ENCODE data around the gene ADGRG6.
A peak's percentile ranks its signal among the peaks of the same experiment; 100 is the strongest.

The ADGRG6 gene

GRCh38 chr6:142372348-142372747 is 70.5 kb downstream of the ADGRG6 start:
- TF ChIP-seq PBX3 (CRISPR knock-in tag; IDR thresholded peaks at IDR 0.05), result no peak
- peak; percentile 100 for TF ChIP-seq SCRT2 (tag by site-specific recombination; IDR thresholded peaks at IDR 0.05)
- peak; percentile 26; the same call in 1 of the 2 replicates for TF ChIP-seq SP3 (tag by site-specific recombination; IDR thresholded peaks at IDR 0.05)
- TF ChIP-seq ZBTB48 (tag by site-specific recombination; IDR thresholded peaks at IDR 0.05), result peak; percentile 75
- no peak for TF ChIP-seq ZNF292 (tag by site-specific recombination; IDR thresholded peaks at IDR 0.05; ENCODE audit: borderline replicate concordance, low read depth)
- TF ChIP-seq ZBTB11 (tag by site-specific recombination; conservative IDR thresholded peaks at IDR 0.05; ENCODE audit: low read depth), result no peak
- no peak for TF ChIP-seq ZNF148 (tag by site-specific recombination; IDR thresholded peaks at IDR 0.05; ENCODE audit: borderline replicate concordance)
- no peak for TF ChIP-seq ZBTB21 (tag by site-specific recombination; IDR thresholded peaks at IDR 0.05)
- peak; percentile 39; the same call in 1 of the 2 replicates for TF ChIP-seq ATF2 (tag by site-specific recombination; IDR thresholded peaks at IDR 0.05; ENCODE audit: low read depth)
- peak; percentile 96 for TF ChIP-seq SCRT1 (tag by site-specific recombination; IDR thresholded peaks at IDR 0.05; ENCODE audit: borderline replicate concordance)
- no peak for TF ChIP-seq KLF8 (tag by site-specific recombination; IDR thresholded peaks at IDR 0.05)
- 0 out of 2 replicates have a peak, but pooled peaks have one; percentile 27 for TF ChIP-seq PRDM10 (tag by site-specific recombination; IDR thresholded peaks at IDR 0.05)
- no peak for TF ChIP-seq ZBTB1 (tag by site-specific recombination; IDR thresholded peaks at IDR 0.05)
- peak; percentile 57; the same call in 1 of the 2 replicates for TF ChIP-seq ZNF366 (tag by site-specific recombination; conservative IDR thresholded peaks at IDR 0.05)
- TF ChIP-seq ZNF335 (tag by site-specific recombination; conservative IDR thresholded peaks at IDR 0.05), result no peak
- TF ChIP-seq ZNF221 (tag by site-specific recombination; IDR thresholded peaks at IDR 0.05; ENCODE audit: borderline replicate concordance), result no peak
- TF ChIP-seq PRDM1 (tag by site-specific recombination; IDR thresholded peaks at IDR 0.05), result 0 out of 2 replicates have a peak, but pooled peaks have one; percentile 25
- no peak for TF ChIP-seq ZNF677 (tag by site-specific recombination; IDR thresholded peaks at IDR 0.05)
- TF ChIP-seq ZNF112 (tag by site-specific recombination; IDR thresholded peaks at IDR 0.05), result no peak
- no peak for TF ChIP-seq CTCF (tag by site-specific recombination; IDR thresholded peaks at IDR 0.05)
- Histone ChIP-seq H3K4me3 (ENCODE audit: low read depth, low read length) (no peak overlapping the region), H3K9me3 (ENCODE audit: control insufficient read depth, insufficient read depth, low read depth, low read length) (no peaks in the 10 kb centered on the region), H3K36me3 (ENCODE audit: control insufficient read depth in 2 of 2, insufficient read depth in 1 of 2, low read length in 2 of 2) (no peaks in the 10 kb centered on the region), H3K27ac (ENCODE audit: extremely low read depth, low read depth, low read length) (no peak overlapping the region), H3K4me1 (ENCODE audit: control insufficient read depth, insufficient read depth, low read length) (peaks cover 30% of the 10 kb centered on the region)
- ChIA-PET CTCF (interaction anchor here (0.9 to 1.5 kb wide), 3 partner anchors 13 to 85 kb away, joined by 3 to 7 read pairs (median 3); no protein-coding TSS in a partner anchor), POLR2A (no interaction called here)
